NCI-H128 (cell line): ENCODE data around the gene PIGC.

Source experiments
- DNase-seq: peaks from one replicate; lab custom pipeline; 2025; ENCODE audit not compliant: unreplicated experiment; lab: John Stamatoyannopoulos, UW

PIGC gene

DNA sequence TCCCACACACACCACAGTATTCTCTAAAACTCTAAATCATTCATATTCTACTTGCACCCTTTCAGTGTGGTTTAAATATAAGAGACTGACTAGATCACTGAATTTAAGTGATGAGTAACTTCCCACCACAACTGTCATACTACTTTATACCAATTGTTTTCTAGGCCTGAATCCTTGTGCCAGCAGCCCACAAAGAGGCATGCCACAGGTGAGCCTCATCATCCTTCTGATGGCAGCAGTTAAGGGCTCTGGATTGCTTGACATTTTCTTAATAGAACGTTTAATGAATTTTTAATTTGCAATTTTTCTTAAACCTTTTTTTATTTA lies 13.8 kb downstream of the PIGC start:
- DNase-seq, result no peak

- DNase-seq, result no peak
Measured at GRCh38 chr1:172429331-172430127, 14.3 kb downstream of the PIGC start.

- no peak for DNase-seq
Measured at GRCh38 chr1:172427191-172427590, 16.7 kb downstream of the PIGC start.

DNA sequence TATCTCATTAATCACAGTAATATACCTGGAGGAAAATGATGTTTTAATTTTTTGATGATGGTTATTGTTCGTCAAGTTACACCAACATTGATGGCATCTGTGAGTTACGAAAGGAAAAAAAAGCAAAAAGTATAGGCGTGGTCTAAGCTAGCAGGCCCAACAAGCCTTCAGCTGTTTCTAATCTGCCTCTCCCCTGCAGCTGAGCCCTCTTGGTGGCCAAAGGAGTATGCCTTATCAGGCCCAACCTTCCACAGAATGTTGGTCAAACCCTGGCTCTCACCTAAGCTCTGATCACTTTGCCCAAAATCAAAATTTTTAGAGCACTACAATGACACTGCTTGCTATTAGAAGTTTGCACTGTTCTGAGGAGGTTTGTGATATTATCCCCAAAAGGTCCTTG lies 18.5 kb downstream of the PIGC start:
- DNase-seq, result no peak

DNA sequence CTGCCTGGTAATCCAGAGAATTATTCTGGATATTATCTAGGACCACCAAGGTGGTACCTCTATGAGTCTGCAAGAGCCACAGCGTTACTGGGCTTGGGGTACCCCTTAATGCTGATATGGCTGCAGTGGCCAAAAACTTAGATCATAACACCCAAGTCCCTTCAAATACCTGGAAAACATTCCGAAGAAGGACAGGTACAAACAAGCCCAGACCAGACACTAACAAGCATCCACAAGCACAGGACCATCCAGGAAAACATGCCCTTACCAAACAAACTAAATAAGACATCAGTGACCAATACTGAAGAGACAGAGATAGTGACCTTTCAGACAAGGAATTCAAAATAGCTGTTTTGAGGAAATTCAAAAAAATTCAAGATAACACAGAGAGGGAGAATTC lies 20.5 kb downstream of the PIGC start:
- no peak for DNase-seq

- no peak for DNase-seq
Measured at GRCh38 chr1:172421974-172422604, 21.8 kb downstream of the PIGC start.

- no peak for DNase-seq
Measured at GRCh38 chr1:172420385-172420784, 23.5 kb downstream of the PIGC start, which contains the start of gene C1orf105. C1orf105 (plus strand) TSS chr1:172420685; CDS start chr1:172420886, 201 bp downstream.

GRCh38 chr1:172417557-172417956 lies 26.3 kb downstream of the PIGC start:
- DNase-seq, result no peak

DNA sequence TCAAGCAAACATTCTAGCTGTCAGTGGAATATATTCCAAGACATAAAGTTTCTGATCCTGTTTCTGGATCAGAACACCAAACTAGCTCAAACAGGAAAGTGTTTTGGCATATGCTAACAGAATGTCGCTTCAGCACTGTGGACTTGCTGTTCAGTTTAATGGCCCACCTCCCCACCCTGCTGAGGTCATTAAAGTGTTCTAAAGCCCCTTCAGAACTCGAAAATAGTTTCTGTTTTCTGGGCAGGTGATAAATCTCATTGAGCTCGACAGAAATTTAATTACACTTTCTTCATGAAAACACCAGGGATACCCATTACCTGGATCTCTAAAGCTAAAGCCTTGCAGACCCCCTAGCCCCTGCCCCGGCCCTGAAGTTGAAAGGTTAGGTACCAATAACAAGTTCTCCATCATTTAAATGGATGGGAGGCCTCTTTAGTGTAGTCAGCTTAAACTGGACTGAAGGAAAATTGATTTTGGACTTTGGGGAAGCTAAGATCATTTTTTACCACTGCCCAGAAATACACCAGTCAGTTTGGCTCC lies 27.3 kb downstream of the PIGC start:
- no peak for DNase-seq

GRCh38 chr1:172414331-172414730 lies 29.5 kb downstream of the PIGC start:
- no peak for DNase-seq

DNA sequence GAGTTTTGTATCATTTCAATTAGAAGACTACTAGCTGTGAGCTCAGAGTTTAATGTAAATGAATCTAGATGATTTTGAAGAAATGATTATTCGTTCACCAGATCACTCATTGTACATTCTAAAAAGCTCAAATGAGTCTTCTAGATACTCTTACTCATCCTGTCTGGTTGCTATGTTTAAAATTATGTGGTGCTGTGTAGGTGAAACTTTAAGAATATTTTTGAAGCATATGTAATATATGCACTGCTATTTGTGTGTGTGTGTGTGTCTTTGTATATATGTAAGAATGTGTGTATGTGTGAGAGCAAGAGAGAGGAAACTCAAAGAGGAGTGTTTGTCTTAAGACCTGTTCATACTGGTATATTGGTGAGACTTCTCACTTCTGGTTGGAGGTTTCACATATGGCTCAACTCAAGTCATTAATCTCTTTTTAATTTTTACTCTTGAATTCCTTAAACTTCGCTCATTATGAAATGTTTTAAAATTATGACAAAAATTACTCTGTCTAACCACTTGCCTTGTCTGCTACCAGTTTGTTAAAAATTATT lies 32.0 kb downstream of the PIGC start:
- DNase-seq, result no peak

DNA sequence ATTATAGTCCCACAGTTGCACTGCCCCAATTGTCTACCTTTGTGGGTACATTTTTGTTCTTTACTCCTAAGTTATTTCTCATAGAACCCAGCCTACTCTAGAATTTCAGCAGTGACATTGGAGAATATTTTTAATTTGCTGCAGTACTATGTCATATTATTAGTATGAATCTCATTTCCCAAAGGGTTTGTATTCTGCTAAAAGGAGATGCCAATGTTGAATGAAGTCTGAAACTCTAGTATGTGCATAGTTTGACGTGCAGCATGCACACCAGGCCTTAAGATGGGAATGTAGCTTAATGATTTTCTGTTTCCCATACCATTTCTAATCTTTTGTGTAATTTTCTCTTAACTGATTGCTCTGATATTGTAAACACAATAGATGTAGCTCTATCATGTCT lies 33.8 kb downstream of the PIGC start:
- no peak for DNase-seq

- DNase-seq, result no peak
Measured at GRCh38 chr1:172408958-172409357, 34.9 kb downstream of the PIGC start.

GRCh38 chr1:172406968-172407367 lies 36.9 kb downstream of the PIGC start:
- no peak for DNase-seq

GRCh38 chr1:172405912-172406311 lies 38.0 kb downstream of the PIGC start:
- DNase-seq, result no peak

DNA sequence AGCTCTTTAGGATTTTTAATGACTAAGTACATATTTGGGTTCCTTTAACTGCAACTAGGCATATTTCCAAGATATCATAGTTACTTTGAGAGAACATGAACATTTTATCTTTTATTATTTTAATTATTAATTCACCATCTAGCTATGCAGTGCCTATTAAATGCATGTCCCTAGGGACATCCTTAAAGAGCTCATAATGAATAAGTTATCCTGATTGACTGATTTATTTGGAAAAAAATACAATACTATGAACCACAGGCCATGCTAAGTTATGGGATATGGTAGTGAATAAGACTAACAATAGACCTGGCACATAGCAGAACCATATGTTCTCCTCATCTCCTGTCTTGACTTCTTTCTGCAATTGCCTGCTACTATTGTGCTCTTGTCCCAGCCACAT lies 39.7 kb downstream of the PIGC start:
- DNase-seq, result no peak

- no peak for DNase-seq
Measured at GRCh38 chr1:172402878-172403569, 40.8 kb downstream of the PIGC start.

GRCh38 chr1:172401892-172402291 lies 42.0 kb downstream of the PIGC start:
- no peak for DNase-seq

DNA sequence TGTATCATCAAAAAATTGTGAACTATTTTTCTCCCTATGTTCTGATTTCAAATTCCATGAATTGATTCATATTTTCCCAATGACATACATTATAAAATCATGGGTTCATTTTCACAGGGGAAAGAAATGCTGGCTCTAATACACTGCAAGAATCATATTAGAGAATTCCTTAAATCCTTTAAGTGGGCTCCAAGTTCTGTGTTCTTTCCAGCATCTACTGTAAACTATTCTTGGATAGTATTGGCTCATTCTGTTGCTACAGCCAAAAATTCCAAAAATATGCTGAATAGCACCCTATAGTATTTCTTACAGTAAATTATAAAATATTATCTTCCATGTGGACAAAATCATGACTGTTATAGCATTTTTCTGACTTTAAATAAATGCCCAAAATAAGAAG lies 42.4 kb downstream of the PIGC start:
- DNase-seq, result no peak

DNA sequence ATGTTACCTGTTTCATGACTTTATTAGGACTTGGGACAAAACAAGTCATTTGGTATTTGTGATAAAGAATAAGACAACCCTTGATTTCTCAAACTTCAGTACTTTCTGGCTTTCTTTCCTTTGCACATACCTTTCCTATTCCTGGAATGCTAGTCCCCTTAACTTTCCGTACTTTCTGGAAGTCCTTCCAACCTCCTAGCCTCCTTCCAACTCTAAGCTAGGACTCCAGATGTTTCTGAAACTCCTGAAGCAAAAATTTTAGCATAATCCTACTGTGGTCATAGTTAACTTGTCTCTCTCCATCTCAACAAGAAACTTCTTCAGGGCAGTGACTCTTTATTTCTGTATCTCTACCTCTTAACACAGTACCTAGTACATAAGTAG lies 43.2 kb downstream of the PIGC start:
- no peak for DNase-seq
